ENCODE results near the gene BHLHA15.
A peak's percentile ranks its signal among the peaks of the same experiment; 100 is the strongest.

Gene BHLHA15

DNA sequence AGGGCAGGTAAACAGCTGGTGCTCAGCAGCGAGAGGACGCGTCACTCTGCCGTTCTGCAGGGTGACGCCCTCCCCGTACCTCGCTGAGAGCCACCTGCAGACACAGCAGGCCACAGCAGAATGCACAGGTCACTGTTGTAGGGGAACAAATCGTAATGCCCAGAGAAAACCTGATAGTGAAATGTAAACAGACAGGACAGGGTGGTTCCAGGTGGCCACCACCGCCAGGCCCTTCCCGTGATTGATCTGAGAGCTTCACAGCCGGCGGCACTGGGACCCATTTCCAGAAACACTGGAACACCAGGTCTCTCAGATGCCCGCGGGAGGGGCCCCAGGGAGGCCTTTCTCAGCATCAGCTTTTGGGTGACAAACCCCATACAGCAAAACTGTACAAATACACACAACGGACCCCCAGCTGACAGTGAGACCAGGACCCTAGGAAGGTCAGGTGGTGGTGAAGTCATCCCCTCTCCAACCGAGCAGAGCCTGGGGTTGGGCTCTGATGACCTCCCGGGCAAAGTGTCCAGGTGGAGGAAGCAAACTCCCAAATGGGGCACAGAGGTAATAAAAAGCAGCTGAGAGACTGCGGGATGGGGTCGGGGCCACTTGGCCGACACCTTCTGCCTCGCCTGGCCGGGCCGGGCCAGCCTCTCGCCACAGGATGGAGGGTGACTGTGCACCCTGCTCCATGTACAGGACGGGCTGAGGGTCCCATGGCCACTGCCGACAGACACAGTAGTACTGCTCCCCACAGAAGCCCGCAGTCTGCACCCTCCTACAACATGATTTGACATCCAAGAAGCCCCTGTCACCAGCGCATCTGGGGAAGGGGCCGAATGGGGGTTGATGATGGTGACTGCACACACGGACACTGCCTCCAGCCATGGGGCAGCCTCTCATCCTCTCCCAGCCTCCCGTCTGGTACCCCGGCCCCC, 4.6 kb downstream of the BHLHA15 start:
- Histone ChIP-seq H4K8ac (ENCODE audit: low read depth, low read length) (no peak overlapping the region), H3K9me3 (replicated peaks in 1 of 2; ENCODE audit: control insufficient read depth in 2 of 2, insufficient read depth in 1 of 2, low read depth in 1 of 2, low read length in 2 of 2) (no peaks in the 10 kb centered on the region), H3K14ac (ENCODE audit: low read length) (no peak overlapping the region), H3K4me3 (ENCODE audit: low read length in 2 of 2) (no peak overlapping the region), H3K4me1 (ENCODE audit: control insufficient read depth in 2 of 2, insufficient read depth in 1 of 2, low read depth in 1 of 2, low read length in 2 of 2) (peaks cover 3 to 14% of the 10 kb centered on the region in 2 donors), H3K18ac (ENCODE audit: low read length) (peak overlapping the region; percentile 28), H3K23ac (ENCODE audit: low read depth, low read length, poor library complexity) (peak overlapping the region; percentile 89), H3K4me2 (ENCODE audit: insufficient read depth, low read length, poor library complexity, severe bottlenecking) (no peak overlapping the region), H2BK120ac (ENCODE audit: low read depth, low read length) (no peak overlapping the region), H2AFZ (ENCODE audit: low read length) (no peak overlapping the region), H2BK12ac (ENCODE audit: low read length) (peak overlapping the region; percentile 84), H3K27me3 (ENCODE audit: control insufficient read depth in 3 of 3, insufficient read depth in 3 of 3, low read depth in 1 of 3, low read length in 3 of 3) (no peaks in the 10 kb centered on the region), H3K4ac (ENCODE audit: low read length) (peak overlapping the region; percentile 93), H4K91ac (ENCODE audit: low read depth, low read length, poor library complexity) (no peak overlapping the region), H2AK5ac (ENCODE audit: low read depth, low read length) (peak overlapping the region; percentile 3), H3K79me1 (ENCODE audit: low read depth, low read length) (peaks cover 5% of the 10 kb centered on the region), H2BK15ac (ENCODE audit: low read length) (no peak overlapping the region), H2BK5ac (ENCODE audit: low read length) (no peak overlapping the region), H3K27ac (replicated peaks; ENCODE audit: low read length) (no peak overlapping the region), H3K36me3 (replicated peaks in 1 of 2; ENCODE audit: control insufficient read depth in 2 of 2, insufficient read depth in 2 of 2, low read length in 2 of 2) (peaks cover 0 to 6% of the 10 kb centered on the region in 2 donors), H3K9ac (ENCODE audit: low read depth, low read length, poor library complexity) (peak overlapping the region; percentile 60)
- DNase-seq (ENCODE audit: low spot score): no peak
- no CpG with 5 or more reads among the region's 32 CpGs for WGBS, 2 donors (ENCODE audit: extremely low coverage in 2 of 2, insufficient read length in 2 of 2, insufficient replicate concordance in 1 of 2)

- DNase-seq (ENCODE audit: low spot score): no peak
- Histone ChIP-seq H2BK5ac (ENCODE audit: low read length) (peak overlapping the region; percentile 78), H3K18ac (ENCODE audit: low read length) (peak overlapping the region; percentile 93), H3K79me1 (ENCODE audit: low read depth, low read length) (peaks cover 3% of the 10 kb centered on the region), H3K27ac (replicated peaks; ENCODE audit: low read length) (no peak overlapping the region), H3K4me2 (ENCODE audit: insufficient read depth, low read length, poor library complexity, severe bottlenecking) (no peak overlapping the region), H2BK120ac (ENCODE audit: low read depth, low read length) (peak overlapping the region; percentile 97), H3K14ac (ENCODE audit: low read length) (no peak overlapping the region), H3K4ac (ENCODE audit: low read length) (peak overlapping the region; percentile 98), H4K91ac (ENCODE audit: low read depth, low read length, poor library complexity) (peak overlapping the region; percentile 87), H3K27me3 (ENCODE audit: control insufficient read depth in 3 of 3, insufficient read depth in 3 of 3, low read depth in 1 of 3, low read length in 3 of 3) (no peaks in the 10 kb centered on the region), H2AFZ (ENCODE audit: low read length) (no peak overlapping the region), H3K9me3 (replicated peaks in 1 of 2; ENCODE audit: control insufficient read depth in 2 of 2, insufficient read depth in 1 of 2, low read depth in 1 of 2, low read length in 2 of 2) (no peaks in the 10 kb centered on the region), H2AK5ac (ENCODE audit: low read depth, low read length) (peak overlapping the region; percentile 99), H2BK15ac (ENCODE audit: low read length) (peak overlapping the region; percentile 93), H3K4me1 (ENCODE audit: control insufficient read depth in 2 of 2, insufficient read depth in 1 of 2, low read depth in 1 of 2, low read length in 2 of 2) (peaks cover 3 to 8% of the 10 kb centered on the region in 2 donors), H3K23ac (ENCODE audit: low read depth, low read length, poor library complexity) (peak overlapping the region; percentile 73), H4K8ac (ENCODE audit: low read depth, low read length) (peak overlapping the region; percentile 86), H3K4me3 (ENCODE audit: low read length in 2 of 2) (no peak overlapping the region), H3K36me3 (replicated peaks in 1 of 2; ENCODE audit: control insufficient read depth in 2 of 2, insufficient read depth in 2 of 2, low read length in 2 of 2) (peaks cover 1 to 14% of the 10 kb centered on the region in 2 donors), H3K9ac (ENCODE audit: low read depth, low read length, poor library complexity) (no peak overlapping the region), H2BK12ac (ENCODE audit: low read length) (peak overlapping the region; percentile 91)
- WGBS, 2 donors (ENCODE audit: extremely low coverage in 2 of 2, insufficient read length in 2 of 2, insufficient replicate concordance in 1 of 2): no CpG with 5 or more reads among the region's 24 CpGs
Measured at GRCh38 chr7:98216941-98217622, 5.8 kb downstream of the BHLHA15 start.

GRCh38 chr7:98217623-98218582, 6.7 kb downstream of the BHLHA15 start:
- peak overlapping the region; percentile 78 for H2BK5ac ChIP-seq (ENCODE audit: low read length)

More at GRCh38 chr7:98217623-98218582, 6.7 kb downstream of the BHLHA15 start:
- Histone ChIP-seq H4K8ac (ENCODE audit: low read depth, low read length) (peak overlapping the region; percentile 96), H3K18ac (ENCODE audit: low read length) (peak overlapping the region; percentile 93), H3K27ac (replicated peaks; ENCODE audit: low read length) (peak overlapping the region; percentile 3), H3K4me3 (ENCODE audit: low read length in 2 of 2) (peak overlapping the region in 1 of 2 donors; percentile 22), H2BK120ac (ENCODE audit: low read depth, low read length) (peak overlapping the region; percentile 97), H3K14ac (ENCODE audit: low read length) (no peak overlapping the region), H3K36me3 (replicated peaks in 1 of 2; ENCODE audit: control insufficient read depth in 2 of 2, insufficient read depth in 2 of 2, low read length in 2 of 2) (peaks cover 1 to 14% of the 10 kb centered on the region in 2 donors), H3K27me3 (ENCODE audit: control insufficient read depth in 3 of 3, insufficient read depth in 3 of 3, low read depth in 1 of 3, low read length in 3 of 3) (no peaks in the 10 kb centered on the region), H3K4me1 (ENCODE audit: control insufficient read depth in 2 of 2, insufficient read depth in 1 of 2, low read depth in 1 of 2, low read length in 2 of 2) (peaks cover 3 to 8% of the 10 kb centered on the region in 2 donors), H3K9ac (ENCODE audit: low read depth, low read length, poor library complexity) (no peak overlapping the region), H2AK5ac (ENCODE audit: low read depth, low read length) (peak overlapping the region; percentile 99), H3K9me3 (replicated peaks in 1 of 2; ENCODE audit: control insufficient read depth in 2 of 2, insufficient read depth in 1 of 2, low read depth in 1 of 2, low read length in 2 of 2) (no peaks in the 10 kb centered on the region), H2AFZ (ENCODE audit: low read length) (peak overlapping the region; percentile 61), H3K4me2 (ENCODE audit: insufficient read depth, low read length, poor library complexity, severe bottlenecking) (no peak overlapping the region), H4K91ac (ENCODE audit: low read depth, low read length, poor library complexity) (peak overlapping the region; percentile 87), H3K23ac (ENCODE audit: low read depth, low read length, poor library complexity) (peak overlapping the region; percentile 73), H2BK12ac (ENCODE audit: low read length) (peak overlapping the region; percentile 91), H3K79me1 (ENCODE audit: low read depth, low read length) (peaks cover 3% of the 10 kb centered on the region), H3K4ac (ENCODE audit: low read length) (peak overlapping the region; percentile 98), H2BK15ac (ENCODE audit: low read length) (peak overlapping the region; percentile 93)
- DNase-seq (ENCODE audit: low spot score): no peak
- no CpG with 5 or more reads among the region's 41 CpGs for WGBS, 2 donors (ENCODE audit: extremely low coverage in 2 of 2, insufficient read length in 2 of 2, insufficient replicate concordance in 1 of 2)

All from neuronal stem cell (in vitro differentiated cells).